ENCODE data around the gene RCOR2.
A peak's percentile ranks its signal among the peaks of the same experiment; 100 is the strongest.
"Not testable (repeated sequence)": the region's sequence is repeated elsewhere in the genome, so short reads cannot be mapped to it uniquely, and the experiment has no call there.

Gene RCOR2

DNA sequence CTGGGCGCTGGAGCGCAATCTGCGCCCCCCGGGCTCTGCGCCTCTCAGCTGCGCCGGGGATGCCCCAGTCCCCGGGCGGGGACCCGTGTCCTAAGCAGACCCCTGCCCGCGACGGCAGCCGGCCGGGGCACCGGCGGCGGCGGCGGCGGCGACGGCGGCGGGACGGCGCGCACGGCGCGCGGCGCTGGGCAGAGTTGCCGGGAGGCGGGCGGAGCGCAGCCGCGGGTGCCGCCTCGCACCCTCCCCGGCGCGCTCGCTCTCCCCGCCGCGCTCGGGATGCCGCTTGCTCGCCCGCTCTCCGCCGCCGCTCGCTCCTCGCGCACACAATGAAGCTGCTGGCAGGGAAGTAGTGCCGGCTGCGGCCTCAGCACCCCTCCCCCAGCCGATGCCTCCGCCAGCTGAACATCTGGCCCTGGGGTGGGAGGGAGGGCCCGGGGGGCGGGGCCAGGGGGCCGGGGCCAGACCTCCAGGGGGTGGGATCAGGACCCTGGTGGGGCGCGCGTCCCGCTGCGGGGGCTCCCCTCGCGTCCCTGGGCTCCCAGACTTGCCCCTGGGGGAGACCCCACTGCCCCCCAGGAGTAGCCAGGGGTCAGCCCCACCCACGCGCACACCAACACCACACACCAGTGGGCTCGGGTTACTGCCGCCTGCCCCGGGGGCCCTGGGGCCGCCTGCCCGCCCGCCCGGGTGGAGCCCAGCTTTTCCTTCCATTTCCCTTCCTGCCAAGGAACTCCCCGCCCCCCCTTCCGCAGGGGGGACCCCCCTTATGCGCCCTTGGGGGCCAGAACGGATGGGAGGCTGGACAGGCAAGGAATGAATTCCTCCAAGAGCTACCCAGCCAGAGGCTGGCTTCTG is at the start of gene RCOR2:
Gene RCOR2, minus strand, starts transcription at position 328 of the 855 bp plus-strand sequence. CDS start 708 bp downstream, outside the sequence.
- peak in 2 of 4 experiments; percentile 19 to 39 for DNase-seq

DNA sequence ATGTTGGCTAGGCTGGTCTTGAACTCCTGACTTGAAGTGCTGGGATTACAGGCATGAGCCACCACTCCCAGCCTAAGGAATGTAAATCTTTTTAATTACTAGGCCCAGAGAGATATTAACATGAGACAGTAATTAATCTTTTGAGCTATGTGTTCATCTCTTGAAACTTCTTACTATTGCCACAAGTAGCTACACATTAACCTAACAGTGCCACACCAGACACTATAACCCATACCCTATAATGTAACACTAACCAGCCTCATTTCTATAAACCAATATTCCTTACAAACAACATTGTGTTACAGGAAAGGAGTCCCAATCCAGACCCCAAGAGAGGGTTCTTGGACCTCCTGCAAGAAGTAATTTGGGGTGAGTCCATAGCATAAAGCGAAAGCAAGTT is 49.5 kb upstream of the RCOR2 start:
- DNase-seq = no peak

DNA sequence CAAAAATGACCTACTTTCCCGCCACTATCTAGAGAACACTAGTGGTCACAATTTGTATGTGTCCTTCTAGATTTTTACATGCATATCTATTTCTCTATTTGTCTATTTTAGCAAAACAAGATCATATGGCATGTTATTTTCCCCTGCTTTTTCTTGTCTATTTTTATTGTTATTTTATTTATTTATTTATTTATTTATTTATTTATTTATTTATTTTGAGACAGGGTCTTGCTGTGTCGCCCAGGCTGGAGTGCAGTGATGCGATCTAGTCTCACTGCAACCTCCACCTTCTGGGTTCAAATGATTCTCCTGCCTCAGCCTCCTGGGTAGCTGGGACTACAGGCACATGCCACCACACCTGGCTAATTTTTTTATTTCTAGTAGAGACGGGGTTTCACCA is 46.9 kb upstream of the RCOR2 start:
- DNase-seq = not testable (repeated sequence)

DNA sequence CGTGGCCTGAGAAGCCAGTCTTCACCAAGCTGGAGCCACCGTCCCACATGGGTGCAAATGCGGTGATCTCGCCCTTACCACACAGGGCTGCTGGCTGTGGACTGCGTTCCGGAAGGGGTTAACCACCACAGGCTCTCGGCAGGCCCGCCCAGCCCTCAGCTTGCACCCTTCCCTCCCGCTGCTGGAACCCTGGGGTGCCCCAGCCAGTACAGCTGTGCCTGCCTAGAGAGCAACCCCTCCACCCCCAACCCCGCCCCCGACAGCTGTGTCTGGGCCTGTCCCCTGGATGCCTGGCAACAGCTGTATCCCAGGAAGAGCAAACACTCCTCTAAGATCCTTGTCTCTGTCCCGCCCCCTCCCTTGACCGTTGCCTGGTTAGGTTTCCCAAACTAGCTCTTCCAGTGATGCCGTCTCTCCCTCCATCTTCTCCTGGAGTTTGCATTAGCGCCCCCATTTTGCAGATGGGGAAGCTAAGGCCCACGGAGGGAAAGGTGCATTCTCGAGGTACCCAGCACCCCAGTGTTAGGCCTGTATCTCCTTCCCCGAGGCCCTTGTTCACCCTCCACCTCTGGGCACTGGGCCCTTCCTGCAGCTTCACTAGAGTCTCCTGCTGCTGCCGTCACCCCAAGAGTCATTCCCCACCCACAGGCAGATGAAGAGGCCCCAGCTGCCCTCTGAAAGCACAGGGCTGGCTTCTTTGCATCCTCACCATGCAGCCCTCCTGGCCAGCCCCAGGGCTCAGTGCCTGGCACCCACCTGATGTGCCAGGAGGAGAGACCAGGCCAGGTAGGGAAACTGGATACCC is 44.8 kb upstream of the RCOR2 start:
- DNase-seq = no peak

DNA sequence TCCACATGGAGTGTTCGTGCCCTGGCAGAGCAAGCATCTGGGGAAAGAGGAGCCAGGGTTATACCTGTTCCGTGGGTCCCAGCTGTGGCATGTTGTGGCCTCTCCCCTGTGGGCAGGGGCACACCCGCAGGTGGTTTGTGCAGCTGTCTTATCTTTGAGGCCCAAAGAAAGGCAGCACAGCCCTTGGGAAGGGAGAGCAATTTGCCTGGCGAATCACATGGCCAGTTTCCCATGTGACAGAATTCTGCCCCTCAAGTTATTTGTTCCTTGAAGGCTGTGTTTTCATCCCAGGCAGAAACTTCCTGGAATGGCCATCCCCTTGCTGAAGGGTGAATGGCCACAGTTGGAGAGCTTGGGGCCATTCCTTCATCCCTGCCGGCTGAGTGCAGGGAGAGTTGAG is 41.0 kb upstream of the RCOR2 start:
- DNase-seq = no peak

DNA sequence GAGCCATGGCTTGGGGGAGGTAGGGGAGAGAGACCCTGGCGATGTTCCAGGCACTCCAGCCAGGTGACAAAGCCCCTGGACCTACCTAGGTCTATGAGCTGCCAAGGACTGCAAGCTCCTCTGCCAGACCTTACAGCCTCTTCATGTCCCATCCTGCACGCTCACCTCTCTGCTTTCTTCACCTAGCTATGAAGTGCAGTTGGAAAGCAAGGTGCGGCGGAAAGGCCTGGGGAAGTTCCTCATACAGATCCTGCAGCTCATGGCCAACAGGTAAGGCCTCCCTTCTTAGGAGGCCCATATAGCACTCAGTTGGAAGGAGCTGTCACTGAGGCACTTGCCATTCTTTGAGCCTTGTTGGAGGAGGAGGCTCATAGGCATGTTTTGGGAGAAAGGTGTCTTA is 35.6 kb upstream of the RCOR2 start:
- no peak for DNase-seq

DNA sequence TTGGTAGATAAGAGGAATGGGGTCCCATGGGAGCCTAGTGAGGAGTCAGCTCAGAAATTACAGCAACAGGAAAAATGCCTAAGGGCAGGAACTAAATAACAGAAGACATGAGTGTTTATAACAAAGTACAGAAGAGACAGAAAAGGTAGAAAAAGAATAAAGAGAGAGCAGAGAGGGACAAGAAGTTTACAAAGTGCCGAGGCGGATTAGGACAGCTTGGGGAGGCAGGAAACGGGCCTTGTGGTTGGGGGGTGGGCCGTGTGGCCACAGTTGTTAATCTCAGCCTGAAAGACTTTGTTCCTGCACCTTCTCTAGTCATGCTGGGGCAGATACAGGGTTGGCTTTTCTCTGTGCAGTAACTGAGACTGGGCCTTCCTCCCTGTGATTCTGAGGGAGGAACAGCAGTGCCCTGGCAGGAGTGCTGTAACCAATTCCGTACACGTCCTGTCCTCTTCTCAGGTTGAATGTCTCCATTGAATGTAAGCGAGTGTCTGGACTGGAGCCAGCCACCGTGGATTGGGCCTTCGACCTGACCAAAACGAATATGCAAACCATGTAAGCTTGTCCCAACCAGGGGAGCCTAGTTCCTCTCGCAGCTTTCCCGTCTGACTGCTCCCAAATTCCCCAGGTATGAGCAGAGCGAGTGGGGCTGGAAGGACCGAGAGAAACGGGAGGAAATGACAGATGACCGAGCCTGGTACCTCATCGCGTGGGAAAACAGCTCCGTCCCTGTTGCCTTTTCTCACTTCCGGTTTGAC is 35.0 kb upstream of the RCOR2 start:
- DNase-seq = no peak

DNA sequence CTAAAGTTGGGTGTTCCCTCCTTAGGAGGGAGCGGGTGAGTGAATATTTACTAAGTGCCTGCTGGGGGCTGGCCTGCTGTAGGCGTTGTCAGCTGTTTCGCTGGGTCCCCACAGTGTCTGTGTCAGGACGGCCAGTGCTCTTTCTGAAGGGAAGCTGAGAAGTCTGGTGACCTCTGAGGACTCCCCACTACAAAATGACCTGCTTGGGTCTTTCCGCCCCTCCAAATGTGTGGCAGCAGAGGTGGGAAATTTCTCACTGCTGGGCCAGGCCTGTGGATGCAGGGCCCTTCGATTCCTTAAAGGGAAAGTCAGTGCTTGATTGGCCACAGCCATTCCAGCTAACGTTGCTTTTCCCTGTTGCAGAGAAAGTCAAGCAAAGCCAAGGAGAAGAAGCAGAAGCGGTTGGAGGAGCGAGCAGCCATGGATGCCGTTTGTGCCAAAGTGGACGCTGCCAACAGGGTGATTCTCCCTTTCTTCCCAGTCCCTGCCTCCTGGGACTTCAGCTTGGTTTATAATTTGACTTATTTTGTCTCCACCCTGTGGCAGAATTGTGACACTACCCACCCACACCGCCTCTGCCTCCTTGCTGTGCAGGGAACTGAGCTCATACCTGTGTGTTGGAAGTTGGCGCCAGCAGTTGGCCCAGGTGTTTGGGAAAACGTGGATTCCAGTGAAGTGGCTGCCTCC is 28.7 kb upstream of the RCOR2 start:
- DNase-seq = peak in 3 of 4 experiments; percentile 8 to 12 (median 9)

DNA sequence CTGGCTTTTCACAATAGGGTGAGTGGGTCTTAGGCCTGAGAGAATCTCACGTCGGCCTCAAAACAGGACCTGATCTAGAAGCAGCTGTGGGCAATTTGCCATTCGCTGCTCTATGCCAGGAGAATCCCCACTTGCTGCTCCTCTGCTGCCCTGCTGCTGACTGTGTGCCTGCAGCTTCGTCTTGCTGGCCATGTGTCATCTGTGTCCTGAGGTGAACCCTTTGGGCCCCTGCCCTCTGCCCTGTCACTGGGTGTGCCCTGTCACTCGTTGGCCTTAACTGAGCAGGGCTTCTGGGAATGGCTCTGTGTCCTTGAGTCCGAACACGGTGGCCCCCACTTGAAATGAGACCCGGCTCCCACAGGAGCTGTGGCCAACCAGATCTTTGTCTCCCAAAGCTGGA is 28.0 kb upstream of the RCOR2 start:
- DNase-seq = no peak

DNA sequence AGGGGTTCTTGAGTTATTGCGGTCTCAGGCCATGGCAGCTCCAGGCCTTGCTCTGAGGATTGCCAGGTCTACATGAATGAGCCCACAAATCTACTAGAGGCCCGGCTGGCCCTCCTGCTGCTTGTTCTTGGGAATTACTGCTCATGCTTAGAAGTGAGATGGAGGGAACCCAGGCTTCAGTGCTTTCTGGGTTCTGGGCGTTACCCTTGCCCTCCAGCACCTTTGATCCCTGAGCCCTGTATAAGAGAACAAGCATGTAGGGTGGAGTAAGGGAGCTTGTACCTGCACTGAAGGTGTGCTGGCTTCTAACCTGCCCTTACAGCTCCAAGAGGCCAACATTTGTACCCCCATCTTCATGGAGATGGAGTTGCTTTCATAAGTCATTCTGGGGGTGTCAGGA is 25.8 kb upstream of the RCOR2 start:
- no peak for DNase-seq

DNA sequence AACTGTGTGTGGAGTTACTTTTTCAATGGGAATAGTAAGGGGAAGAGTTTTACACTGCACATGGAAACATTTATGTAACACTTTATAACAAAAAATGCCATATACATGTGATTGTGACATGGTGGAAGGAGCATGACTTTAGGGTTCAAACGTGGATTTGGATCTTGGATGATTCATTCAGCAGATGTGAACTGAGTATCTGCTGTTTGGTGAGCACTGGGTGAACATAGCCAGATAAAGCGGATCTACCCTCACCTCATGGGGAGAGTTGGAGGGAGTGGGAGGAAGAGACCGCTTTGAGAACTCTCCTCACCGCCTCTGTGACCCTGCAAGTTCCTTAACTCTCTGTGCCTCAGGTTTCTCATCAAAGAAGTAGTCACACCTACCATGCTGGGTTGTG is 24.9 kb upstream of the RCOR2 start:
- no peak for DNase-seq

DNA sequence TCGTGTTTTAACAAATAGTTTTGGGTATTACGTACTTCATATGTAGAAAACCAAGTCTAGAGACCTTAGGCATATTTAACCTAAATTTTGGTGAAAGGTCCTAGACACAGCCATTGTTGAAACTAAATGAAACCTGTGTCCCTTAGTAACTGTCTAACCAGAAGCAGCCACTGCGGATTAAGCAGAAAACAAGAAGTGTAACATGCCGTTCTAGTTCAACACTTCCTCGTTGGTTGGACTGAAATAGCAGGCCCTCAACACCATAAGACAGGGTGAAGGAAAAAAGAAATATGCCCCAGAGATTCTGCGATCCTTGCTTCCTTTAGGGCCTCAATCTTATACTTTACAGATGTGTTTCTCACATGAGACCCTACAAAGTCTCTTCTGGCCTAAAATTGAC is 23.8 kb upstream of the RCOR2 start:
- no peak for DNase-seq

DNA sequence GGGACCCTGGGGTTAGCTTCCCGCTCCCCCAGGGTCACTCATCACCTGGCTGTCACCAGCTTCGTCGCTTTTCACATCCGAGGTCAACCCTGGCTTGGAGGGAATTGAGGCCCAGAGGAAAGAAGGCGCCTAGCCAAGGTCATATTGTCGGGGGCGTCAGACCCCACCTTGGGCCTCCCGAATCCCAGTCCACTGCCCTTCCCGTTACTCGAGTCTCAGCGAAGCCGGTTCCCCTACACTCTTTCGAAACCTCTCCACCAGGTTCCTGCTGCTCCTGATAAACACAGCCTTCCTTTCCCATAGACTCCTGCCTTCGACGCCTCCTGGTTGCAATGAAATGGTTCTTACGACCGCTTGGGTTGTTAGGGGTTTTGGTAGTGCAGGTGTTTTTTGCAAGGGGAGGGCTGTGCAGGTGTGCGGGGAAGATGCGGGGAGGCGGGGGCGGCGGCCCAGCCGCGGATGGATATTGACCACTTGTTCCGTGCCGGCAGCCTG is 22.5 kb upstream of the RCOR2 start:
- no peak for DNase-seq

DNA sequence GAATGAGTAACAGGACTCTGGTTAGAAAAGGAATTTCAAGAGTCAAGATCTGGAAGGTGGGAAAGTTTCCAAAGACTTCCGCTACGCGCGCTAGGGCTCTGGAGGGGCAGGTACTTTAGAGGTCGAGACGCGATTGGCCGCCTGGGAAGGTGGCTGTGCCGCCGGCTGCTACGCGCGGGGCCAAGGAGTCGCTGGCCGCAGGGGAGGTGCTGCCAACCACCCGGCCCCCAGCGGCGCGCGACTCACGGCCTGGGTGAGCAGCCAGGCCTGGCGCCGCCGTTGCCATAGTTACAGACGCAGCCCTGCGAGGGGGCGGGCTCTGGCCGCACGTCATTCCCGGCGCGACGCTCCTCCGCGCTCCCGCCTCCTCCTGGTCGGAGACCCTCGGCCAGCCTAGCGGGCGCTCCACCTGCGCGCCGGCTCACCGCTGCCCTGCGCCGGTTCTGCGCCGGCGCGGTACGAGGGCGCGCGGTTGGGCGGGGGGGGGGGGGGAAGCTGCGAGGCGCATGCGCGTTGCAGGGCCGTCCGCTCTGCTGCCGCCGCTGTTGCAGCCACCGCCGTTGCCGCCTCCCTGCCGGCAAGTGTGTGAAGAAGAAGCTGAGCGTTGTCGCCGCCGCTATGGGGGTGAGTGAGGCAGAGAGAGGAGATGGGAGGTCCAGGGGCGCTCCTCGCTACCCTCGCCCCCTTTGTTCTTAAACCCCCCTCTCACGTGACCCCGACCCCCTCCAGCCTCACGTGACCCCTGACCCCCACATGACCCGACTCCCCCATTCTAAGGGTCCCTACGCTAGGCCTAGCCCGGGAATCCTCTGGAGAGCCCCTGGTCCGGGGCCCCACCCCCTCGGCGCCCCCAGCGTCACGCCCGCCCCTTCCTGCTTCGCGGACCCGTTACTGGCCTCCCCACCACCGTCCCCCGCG is 21.8 kb upstream of the RCOR2 start, which contains the start of gene NAA40:
Gene NAA40, plus strand, starts transcription at position 524 of the 918 bp plus-strand sequence. Its CDS starts 95 bp downstream, at position 619.
- DNase-seq = peak; percentile 70 to 83 (median 76)

DNA sequence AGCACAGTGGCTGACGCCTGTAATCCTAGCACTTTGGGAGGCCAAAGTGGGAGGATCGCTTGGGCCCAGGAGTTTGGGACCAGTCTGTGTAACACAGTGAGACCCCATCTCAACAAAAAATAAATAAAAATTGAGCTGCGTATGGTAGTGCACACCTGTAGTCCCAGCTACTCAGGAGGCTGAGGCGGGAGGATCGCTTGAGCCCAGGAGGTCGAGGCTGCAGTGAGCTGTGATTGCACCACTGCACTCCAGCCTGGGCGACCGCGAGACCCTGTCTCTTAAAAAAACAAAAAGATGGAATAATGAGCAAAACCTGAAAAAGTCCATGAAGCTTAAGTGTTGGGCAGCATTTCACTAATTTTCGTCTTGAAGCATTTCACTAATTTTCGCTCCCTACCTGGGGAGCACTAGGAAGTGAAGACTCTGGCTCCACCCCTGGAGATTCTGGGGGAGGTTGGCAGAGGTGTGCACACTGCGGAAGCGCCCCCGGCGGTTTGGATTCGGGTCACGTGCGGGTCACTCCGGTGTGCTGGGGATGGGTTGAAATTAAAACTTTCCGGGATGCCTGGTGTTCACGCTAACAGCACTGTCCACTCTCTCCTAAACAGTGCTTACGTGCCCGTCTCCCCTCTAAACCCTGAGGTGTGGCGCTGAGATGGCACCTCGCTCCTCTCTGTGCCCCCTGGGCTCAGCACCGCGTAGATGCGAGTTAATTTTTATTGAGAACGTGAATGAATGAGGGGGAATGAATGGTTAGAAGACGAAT is 20.9 kb upstream of the RCOR2 start:
- DNase-seq = no peak

DNA sequence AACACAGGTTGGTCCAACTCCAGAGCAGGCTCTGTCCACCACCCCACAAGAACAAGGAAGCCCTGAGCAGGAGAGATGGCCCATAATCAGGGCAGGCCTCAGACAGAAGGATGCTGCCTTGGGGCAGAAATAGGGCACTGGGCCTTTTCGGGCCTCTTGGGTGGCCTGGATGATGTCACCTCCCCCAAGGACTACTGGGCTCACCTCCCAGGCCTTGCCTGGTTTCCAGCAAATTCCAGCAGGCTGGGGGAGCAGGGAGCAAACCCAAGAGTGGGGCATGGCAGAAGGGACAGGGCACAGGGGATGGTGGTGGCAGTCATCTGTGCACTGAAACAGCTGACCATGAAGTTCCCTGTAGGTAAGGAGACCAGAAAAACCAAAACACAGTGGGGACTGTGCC is 16.5 kb upstream of the RCOR2 start:
- DNase-seq = no peak

DNA sequence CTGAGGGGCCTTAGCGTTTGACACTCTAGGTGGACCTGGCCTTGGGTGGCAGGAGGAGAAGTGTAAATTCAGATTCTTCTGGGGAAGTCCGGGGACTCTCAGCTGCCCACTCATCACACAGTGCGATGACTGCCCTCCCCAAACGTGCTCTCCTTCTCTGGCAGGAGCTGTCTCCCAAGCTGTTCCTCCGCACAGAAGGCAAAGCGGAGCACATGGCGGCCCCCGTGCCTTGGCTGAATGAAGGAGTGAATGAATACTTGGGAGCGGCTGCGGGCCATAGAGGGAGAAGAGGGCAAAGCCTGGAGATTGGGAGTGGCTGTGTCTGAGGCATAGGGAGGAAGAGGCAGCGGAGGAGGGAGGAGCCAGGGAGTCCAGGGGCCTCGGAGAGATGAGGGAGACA is 14.9 kb upstream of the RCOR2 start:
- DNase-seq = no peak

DNA sequence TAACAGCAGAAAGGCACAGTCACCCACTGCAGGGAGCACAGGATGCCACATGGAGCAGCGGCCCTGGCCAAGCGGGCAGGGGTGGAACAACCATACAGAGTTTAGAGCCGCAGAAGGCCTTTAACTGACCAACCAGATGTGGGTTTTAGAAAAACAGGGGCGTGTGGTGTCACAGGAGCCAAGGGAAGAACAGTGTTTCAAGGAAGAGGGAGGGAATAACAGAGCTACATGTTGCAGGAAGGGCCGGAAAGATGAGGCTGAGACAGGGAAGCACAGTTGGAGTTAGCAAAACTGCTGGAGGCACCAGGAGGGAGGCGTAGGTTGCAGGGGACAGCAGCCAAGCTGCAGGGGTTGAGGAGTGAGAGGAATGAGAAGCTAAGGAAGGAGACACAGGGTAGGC is 14.1 kb upstream of the RCOR2 start:
- no peak for DNase-seq

DNA sequence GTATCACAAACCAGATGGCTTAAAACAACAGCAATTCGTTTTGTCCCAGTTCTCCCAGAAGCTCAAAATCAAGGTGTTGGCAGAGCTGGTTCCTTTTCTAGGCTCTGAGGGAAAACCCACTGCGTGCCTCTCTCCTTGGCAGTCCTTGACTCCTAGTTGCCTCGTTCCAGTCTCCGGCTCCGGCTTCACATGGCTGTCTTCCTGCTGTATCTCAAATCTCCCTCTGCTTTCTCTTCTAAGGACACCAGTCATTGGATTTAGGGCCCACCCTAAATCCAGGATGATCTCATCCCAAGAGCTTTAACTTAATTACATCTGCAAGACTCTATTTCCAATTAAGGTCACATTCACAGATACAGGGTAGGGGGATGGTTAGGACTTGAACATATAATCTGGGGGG is 12.7 kb upstream of the RCOR2 start:
- no peak for DNase-seq

DNA sequence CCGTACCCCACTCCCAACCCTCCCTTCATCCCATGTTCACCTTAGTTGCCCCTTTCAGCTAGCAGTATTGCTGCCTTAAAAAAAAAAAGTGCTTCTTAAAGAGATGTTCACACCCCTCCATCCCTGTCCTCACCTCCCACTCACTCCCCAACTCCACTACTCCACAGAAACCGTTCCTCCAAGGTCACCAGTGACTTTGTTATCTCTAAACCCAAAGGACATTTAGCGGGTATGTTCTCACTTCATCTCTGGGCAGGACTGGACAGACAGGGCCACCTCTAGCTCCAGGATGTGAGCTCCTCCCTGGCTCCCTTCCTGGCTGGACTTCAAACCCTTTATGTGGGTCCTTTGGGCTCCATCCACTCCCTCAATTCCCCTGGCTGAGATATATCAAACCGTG is 6.4 kb upstream of the RCOR2 start:
- no peak for DNase-seq

Measured in activated naive CD4-positive, alpha-beta T cell (primary cell).